Suppressor macrophage (primary cell): ENCODE measurements around the gene TAS2R10.
"Not testable (repeated sequence)": the region's sequence is repeated elsewhere in the genome, so short reads cannot be mapped to it uniquely, and the experiment has no call there.

ENCODE experiments used
- DNase-seq, 4 experiments: peaks; one replicate each; pipeline ENCODE4 v3.0.0-alpha.2; 2020 to 2022
- total RNA-seq, 17 experiments: gene quantifications; one replicate each; lab custom pipeline; 2026; ENCODE audit warnings: mixed read lengths in 6 of 17, inconsistent platforms in 3 of 17; lab: John Stamatoyannopoulos, UW

TAS2R10 gene, protein sequence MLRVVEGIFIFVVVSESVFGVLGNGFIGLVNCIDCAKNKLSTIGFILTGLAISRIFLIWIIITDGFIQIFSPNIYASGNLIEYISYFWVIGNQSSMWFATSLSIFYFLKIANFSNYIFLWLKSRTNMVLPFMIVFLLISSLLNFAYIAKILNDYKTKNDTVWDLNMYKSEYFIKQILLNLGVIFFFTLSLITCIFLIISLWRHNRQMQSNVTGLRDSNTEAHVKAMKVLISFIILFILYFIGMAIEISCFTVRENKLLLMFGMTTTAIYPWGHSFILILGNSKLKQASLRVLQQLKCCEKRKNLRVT
- total RNA-seq = 0 to 0.50 (median 0.07) reads per million in 17 experiments

DNA sequence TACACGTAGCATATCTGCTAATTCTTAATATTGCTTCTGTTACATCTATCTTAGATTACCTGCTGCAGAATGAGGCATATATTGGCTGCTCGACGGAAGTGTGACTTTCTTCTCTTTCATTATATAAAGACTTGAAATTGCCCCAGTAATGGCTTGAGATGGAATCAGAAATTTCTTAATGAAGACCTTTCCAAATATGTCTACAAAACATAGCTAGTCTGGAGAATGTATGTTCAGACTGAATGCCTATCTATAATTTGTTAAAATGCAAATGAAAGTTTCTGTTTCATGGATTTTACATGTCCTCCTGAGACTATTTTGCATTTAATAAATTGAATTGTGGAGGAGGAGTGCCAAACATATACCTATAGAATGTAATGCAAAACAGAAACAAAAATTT is at the start of gene TAS2R10:
TAS2R10 (minus strand) TSS at position 101 of the 400 bp plus-strand sequence; CDS start at position 12, 89 bp downstream.
- no peak for DNase-seq

DNA sequence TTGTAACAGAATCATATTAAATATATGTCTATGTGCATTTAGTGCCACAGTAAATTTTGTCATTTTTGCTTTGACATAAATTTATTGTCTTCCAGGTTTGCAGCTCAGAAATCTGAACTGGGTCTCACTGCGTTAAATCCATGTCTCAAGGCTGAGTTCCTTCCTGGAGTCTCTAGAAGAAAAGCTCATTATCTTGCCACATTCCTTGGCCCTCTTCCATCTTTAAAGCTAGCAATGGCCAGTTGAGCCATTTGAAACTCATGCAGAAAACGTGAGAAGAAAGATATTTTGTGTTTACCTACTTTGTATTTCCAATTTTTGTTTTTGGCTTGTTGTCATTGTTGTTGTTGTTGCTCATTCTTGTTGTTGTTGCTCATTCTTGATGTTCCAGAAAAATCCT is 47.2 kb upstream of the TAS2R10 start:
- no peak for DNase-seq

DNA sequence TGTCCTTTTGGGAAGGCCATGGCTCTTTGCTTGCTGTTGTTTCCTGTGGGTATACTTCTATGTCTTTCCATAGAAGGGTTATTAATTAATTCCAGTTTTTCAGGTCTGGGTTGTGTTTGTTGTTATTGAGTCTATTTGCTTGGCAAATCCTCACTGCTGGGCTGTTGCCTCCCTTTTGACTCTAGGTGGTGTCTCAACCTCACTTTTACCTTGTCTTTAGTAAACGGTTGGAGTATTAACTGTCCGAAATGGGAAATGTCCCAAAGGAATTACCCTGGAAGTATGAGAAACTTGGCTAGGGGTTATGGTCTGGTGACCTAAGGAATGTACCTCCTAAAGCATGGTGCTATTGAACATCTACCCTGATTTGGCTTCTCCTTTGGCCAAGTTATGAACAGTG is 41.2 kb upstream of the TAS2R10 start:
- no peak for DNase-seq

DNA sequence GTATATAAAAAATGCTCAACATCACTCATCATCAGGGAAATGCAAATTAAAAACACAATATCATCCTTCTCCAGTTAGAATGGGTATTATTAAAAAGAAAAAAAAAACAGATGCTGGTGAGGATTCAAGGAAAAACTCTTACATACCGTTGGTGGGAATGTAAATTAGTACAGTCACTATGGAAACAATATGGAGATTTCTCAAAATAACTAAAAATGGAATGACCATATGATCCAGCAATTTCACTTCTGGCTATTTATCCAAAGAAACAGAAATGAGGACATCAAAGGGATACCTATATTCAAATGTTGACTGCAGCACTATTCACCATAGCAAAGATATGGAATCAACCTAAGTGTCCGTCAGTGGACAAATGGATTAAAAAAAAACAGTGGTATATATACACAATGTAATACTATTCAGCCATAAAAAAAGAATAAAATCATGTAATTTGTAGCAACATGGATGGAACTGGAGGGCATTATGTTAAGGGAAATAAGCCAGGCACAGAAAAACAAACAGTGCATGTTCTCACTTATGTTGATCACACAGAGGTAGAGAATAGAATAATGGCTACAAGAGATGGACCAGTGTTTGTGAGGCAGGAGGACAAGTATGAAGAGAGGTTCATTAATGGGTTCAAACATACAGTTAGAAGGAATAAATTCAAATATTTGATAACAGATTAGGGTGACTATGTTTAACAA is 37.5 kb upstream of the TAS2R10 start:
- DNase-seq = no peak

DNA sequence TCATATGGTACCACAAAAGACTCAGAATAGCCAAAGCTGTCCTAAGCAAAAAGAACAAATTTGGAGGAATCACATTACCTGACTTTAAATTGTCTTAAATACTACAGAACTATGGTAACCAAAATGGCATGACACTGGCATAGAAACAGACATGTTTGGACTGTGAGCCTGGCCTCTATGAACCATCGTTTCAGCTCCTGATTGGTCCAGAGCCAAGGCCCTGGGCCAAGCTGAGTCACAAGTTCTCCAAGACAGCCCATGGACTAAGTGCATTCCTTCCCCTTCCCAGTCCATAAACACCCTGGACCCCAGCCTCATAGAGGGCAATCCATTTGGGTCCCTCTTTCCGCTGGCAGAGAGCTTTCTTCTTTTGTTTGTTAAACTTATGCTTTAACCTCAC is 35.2 kb upstream of the TAS2R10 start:
- no peak for DNase-seq

DNA sequence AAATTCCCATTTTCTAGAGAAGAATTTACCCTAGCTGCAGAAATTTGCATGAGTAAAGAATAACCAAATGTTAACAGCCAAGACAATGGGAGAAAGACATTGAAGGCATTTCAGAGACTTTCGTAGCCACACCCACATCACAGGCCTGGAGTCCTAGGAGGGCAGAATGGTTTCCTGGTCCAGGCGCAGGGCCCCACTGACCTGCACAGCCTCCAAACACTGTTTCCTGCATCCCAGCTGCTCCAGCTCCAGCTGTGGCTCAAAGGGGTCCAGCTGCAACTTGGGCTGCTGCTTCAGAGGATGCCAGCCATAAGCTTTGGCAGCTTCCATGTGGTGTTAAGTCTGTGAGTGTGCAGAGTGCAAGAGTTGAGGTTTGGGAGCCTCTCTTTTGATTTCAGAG is 29.6 kb upstream of the TAS2R10 start:
- no peak for DNase-seq

DNA sequence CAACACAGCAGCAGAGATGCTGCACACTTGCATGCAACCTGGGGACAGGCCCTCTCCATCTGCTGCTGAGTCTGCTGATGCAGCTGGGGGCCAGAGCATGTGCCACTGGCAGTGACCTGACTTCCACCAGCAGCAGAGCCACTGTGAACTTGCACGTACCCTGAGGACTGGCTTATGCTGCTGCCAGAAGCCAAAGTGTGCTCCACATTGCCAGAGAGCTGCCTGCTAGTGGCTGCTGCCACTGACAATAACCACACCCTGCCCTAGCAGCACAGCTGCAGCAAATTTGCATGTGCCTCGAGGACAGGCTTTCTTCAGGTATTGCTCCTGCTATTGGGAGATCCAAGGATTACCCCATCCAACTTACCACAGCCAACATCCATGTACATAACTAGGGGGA is 27.6 kb upstream of the TAS2R10 start:
- DNase-seq = no peak

DNA sequence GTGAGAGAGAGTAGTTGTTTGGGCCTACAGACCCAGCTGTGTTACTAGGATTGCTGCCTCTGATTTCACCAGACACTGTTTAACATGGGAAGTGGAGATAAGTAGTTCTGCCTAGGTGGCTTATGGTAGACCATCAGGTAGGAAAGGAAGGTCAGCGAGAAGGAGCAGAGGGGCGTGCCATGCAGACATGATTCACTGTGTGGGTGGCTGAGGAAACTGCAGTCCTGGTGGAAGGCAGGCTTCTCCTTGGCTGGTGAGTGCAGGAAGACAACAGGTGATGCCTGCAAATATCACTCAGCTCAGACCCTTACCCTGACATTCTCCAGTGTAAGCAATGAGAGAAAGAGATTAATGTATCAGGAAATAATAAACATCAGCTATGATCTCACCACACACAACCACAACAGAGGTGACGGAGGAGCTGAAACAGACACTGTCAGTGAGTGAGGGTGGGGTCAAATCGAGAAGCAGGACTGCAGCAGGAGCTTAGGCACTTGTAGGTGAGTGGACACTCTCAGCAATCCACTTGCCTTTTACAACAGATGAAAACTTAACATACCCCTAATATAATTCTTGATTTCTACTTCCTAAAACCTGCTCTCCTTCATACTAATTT is 25.2 kb upstream of the TAS2R10 start:
- no peak for DNase-seq

DNA sequence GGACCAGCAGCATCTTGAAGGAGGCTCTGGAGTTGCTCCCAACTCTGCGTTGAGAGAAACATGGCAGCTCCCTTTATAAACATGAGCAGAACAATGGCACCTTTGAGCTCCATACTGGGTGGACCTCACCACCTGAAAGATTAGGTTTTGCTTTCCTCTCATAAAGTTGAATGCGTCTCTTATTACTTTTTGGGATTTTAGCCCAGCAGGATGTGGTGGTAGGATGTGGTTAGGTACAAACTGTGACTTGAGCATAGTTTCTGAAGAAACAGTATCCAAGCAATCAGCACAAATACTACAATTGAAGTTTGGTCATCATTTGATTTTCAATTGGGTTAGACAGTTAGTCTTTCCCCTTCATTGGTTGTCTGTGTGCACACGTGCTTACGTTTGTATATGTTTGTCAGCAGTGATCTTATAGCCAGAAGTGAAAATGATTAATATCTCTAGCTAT is 23.3 kb upstream of the TAS2R10 start, which contains the start of gene PRR4:
PRR4 (minus strand) TSS at position 51 of the 454 bp plus-strand sequence; CDS start at position 13, 38 bp downstream.
- no peak for DNase-seq

DNA sequence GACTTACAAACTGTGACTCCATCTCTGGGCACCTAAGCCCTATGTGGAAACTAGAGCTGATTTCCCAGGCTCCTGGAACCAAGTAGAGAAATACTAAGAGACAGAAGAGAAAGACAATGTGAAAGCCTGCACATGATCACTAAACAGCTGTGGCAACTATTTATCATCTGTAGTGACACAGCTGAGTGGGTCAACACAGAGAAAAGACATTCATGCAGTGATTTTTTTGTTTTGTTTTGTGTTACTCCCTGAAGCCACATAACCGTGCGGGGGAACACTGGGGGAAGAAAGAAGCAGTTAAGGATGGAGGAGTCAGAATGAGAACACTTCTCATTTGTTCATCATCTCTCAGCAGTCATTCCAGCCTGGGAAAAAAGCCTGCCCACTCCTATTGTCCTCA is 21.6 kb upstream of the TAS2R10 start:
- DNase-seq = no peak

DNA sequence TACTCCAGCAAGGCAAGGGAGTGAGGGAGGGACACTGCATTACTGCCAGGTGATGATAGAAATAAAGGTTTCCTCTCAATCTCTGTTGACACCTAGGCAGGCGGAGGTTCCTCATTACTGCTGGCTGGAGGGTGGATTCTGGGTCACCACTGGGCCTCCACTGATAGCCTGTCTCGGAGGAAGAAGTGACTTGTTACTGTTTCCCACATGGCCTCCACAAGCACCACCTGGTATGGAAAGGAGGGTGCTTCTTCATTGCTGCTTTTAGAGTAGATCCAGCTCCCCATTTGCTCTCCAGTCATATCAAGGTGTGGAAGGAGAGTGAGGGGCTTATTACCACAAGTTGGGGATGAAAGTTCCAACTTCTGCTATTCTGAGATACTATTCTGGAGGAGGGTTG is 16.7 kb upstream of the TAS2R10 start:
- DNase-seq = no peak

DNA sequence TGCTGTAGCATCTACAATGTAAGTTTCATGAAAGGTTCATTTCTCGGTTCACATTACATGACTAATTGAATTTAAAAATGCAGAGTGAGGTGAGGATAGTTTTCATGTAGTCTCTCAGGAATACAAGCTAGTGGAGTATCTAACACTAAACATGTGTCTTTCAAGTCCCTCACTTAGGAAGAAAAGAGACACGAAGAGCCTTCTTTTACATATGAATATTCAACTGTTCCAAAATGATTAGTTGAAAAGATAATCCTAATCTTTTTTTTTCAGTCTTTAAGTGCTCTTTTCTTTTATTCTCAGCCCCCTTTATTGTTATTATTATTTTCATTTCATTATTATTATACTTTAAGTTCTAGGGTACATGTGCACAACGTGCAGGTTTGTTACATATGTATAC is 12.3 kb upstream of the TAS2R10 start:
- DNase-seq = no peak

DNA sequence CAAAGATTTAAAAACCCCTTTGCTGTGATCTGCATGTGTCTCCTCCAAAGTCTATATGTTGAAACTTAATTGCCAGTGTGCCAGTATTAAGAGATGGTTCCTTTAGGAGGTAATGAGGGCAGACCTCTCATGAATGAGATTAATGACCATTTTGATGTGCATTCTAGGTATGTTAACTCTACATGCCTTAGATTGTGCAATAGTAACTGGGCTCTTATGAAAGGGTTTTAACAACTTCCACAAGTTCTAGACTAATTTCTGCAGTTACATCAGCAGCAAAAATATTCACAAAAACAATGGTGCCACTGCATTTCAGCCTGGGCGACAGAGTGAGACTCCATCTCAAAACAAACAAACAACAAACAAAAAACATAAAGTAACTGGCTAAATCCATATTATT is 3.8 kb upstream of the TAS2R10 start:
- no peak for DNase-seq

DNA sequence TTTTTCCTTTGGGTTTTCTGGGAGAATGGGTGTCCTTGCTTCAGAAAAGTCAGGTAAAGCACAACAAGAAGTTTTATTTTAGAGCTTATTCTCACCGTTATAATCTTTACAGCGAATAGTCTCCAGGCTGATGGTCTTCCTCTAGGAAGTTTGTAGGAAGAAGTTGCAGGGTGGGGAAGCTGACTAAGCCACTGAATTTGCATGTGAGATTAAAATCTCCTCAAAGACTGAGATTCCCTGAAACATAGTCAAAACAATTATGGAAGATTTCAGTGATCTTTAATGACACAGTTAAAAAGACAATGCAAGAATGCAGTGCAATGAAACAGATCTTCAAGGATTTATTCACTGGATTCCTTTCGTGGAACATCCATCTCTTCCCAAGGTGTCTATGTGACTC is 1.2 kb downstream of the TAS2R10 start:
- DNase-seq = no peak

DNA sequence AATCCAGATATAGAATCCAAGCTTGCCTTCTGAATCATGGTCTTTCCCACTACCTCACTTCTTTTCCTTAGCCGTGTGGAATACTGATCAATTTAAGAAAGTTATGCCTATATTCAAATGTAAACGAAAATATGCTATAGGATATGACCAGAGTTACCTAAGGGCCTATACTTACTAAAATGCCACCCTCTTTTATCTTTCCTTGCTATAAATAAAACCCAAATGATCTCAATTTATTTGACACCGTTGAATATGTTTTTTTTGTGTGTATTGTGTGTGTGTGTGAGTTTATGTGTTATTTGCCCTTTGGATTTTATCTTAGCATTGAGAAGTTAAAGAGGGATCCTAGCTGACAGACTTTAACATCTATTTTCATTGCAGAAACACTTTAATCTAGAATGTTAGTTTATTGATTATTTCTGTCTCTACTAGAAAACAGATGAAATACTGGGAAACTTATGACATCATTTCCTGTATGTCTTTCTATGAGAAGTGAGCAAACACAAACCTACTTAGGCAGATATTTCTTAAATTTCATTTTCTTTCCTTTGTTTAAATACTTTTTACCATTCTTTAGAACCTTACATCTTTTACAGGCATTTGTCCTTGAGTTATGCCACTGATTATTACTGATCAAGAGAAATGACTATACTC is 14.1 kb downstream of the TAS2R10 start:
- no peak for DNase-seq

DNA sequence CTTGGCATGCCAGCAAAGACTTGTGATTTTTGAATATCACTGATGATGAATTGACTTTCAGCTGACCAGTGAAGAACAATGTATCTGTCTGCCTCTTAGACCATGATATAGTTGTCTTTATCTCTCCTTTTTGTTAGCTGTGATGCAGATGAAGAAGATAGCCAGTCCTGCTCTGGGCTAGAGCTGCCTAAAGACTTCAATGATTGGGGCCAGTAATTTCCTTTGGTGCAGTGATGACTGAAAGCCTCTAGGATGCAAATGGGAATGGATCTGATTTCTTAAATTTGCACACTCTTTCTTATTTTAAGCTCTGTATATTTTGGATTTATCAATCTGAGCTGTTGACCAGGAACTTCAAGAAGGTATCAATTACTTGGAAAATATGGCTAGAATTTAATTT is 16.1 kb downstream of the TAS2R10 start, which contains the start of gene TAS2R9:
TAS2R9 (minus strand) TSS at position 101 of the 400 bp plus-strand sequence; CDS start at position 8, 93 bp downstream.
- no peak for DNase-seq

DNA sequence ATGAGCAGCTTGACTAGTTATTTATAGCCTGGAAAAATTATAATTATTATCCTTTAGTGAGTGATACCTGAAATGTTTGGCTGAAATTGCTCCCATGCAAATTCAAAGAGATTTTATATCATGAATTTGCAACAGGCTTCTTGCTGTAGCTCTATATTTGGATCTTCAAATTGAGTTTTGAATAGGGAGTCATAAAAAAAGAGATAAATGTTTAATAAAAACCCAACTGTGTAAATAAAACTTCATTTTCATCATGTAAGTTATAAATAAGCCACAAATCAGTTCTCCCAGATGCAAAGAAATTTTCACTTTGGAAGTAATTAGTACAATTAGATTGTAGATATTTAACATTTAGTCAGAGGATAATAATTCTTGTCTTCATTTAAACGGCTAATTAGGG is 19.0 kb downstream of the TAS2R10 start, which contains the start of gene TAS2R8:
TAS2R8 (minus strand) TSS at position 101 of the 400 bp plus-strand sequence. CDS start 306 bp downstream, outside the sequence.
- DNase-seq = no peak

DNA sequence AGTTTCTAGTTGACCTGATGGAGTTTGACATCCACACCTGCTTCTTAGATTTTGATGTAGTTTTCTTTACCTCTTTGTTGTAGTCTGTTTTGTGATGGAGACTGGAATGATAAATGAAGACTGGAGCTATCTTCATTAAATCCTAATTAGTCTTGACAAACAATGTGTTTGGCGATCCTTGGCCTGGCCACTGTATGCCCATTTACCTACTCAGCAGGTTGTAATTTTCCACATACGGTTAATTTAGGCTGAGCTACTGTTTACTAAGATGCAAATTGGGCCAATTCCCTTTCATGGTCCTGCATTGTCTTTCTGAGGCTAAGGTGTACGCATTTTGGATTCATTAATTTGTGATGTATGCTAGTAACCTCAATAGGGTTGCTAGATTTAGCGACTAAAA is 23.6 kb downstream of the TAS2R10 start, which contains the start of gene TAS2R7:
TAS2R7 (minus strand) TSS at position 41 of the 400 bp plus-strand sequence. CDS start 57 bp downstream, outside the sequence.
- DNase-seq = no peak

DNA sequence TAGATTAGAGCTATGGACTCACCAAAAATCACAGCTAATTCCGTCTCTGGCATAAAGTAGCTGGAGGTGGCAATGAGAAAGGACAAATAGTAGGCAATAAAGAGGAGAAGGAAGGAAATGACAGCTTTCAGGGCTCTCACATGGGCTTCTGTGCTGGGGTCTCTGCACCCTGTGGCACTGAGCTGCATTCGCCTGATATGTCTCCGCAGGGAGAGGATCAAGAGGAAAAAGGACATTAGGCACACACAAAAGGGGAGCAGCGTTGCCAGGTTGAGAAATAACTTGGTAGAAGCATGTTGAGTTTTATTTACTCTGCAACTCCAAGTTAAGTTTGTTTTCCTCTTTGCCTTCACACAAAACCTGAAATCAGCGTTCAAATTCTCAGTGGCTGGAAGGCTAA is 24.4 kb downstream of the TAS2R10 start:
- no peak for DNase-seq

DNA sequence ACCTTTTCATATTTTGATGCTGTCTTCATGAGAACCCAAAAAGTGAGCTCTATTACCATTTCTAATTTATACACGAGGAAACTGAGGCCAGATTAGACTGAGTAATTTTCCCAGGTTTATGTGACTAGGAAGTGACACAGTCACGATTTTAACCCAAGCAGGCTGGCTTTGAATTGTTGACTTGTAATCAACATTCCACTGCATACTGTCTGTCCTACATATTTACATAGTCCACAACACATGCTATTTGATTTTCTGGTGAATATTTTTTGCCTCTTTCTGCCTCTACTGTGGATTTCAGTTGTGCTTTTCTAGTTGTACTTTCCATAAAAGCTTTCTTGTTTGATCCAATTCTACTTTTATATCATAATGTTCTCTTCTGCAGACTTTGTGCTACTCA is 31.9 kb downstream of the TAS2R10 start:
- DNase-seq = no peak

DNA sequence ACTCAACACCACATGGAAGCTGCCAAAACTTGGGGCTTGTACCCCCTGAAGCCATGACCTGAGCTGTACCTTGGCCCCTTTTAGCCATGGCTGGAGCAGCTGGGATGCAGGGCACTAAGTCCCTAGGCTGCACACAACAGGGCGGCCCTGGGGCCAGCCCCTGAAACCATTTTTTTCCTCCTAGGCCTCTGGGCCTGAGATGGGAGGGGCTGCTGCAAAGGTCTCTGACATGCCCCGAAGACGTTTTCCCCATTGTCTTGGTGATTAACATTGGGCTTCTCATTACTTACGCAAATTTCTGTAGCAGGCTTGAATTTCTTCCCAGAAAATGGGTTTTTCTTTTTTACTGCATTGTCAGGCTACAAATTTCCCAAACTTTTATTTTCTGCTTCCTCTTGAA is 34.4 kb downstream of the TAS2R10 start:
- DNase-seq = not testable (repeated sequence)

DNA sequence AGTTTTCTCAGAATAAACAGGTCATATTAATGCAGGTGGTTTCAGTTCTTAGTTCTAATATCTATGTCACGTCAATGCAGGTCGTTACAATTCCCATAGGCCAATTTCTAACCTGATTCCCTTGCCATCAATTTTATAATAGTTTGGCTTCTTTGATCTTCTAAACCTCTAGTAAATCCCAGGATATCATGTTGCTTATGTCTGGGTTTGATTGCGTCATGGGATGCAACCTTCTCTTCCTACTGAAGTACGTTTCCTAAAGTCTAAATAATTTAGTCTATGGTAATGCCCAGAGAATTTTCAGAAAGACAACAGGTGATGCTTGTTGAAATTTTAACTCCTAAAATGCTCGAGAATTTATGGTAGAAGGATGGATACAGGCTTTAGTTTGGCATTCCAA is 42.9 kb downstream of the TAS2R10 start:
- DNase-seq = no peak

DNA sequence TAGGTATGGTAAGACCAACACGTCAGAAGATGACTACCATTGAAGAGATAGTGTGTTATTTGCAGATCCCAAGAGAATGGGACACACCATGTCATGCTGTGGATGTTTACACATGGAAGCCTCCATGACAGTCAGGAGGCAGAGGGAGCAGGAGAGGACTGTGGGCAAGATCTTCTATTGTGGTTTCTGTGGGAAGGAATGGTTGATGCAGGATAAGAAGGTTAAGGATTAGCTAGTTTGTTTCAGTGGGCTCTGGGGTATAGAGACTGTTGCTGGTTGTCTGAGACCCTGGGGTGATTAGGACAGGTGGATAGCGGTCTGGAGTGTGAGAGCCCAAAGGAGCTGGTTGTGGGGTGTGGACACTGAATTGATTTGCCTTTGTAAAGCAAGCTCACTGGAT is 47.1 kb downstream of the TAS2R10 start:
- DNase-seq = no peak
